ENCODE results near the gene UVRAG.
A peak's percentile ranks its signal among the peaks of the same experiment; 100 is the strongest.
"Not testable (repeated sequence)": the region's sequence is repeated elsewhere in the genome, so short reads cannot be mapped to it uniquely, and the experiment has no call there.

Gene UVRAG

DNA sequence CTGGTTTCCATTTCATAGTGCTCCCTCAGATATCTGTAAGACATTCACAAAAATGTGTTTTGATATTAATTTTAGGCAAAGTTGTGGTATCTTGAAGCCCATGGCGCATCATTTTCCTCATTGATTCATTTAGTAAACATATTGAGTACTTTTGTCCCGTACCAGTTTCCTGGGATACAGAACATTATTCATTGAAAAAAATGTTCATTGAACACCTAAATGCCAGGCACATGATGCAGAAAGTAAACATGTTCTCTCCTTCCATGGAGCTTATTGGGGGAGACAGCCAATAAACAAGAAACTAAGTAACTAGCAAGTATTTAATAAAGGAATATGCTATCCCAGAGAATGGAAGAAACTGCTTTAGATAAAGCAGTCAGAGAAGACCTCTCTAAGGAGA is 195.0 kb downstream of the UVRAG start:
- DNase-seq (ENCODE audit: low read depth, low spot score) = no peak

DNA sequence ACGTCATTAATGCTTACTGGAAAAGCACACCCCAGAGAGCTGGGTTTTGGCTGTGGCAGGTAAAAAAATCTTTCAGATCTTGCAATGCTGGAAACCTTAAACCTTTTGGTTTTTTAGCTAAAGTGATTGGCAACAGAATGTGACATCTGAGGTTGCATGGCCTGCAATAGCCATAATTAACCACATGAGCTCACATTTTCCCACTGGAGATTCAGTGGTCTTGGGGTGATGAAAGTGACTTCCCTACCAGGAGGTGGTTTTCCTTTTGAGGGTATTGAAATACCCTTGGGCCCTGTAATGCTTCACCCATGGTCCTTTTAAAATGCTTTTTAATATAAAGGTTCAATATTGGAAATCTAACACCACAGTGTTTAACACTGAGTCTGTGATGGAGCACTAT is 198.5 kb downstream of the UVRAG start:
- DNase-seq (ENCODE audit: low read depth, low spot score) = no peak

DNA sequence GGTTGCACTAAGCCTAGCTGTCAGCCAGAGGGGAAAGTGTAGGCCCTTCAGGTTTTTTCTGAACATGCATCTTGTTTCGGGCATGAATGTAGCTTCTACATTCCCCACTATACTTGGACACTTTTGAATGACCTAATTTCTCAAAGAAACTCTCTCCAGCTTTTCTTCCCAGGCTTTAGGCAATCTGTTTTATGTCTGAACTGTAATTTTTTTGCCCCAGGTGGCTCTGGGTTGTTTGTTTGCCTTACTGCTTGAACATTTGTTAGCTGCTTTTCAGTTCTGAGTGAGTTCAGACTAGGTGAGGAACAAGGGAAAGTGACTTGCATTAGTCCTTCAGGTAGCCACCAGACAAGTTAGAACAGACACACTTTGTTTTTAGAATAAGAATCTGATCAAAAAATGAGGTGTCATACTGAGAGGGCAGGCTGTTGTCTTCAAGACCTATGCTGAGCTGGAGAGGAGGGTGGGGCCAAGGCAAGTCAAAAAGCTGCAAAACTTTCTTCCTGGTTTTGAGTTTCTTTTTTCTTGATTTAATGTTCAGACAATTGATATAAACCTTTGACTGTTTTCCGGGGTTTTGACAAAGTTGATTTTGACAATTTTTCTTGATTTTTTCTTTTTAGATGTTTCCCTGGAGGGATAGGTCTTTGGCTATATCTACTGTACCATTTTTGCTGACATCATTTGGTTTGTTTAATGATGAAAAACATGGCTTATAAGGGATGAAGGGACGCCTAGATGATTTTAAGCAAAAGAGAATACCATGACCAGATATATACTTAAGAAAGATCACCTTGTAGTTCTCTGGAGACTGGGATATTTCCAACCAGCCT is 208.4 kb downstream of the UVRAG start:
- DNase-seq (ENCODE audit: low read depth, low spot score) = no peak

DNA sequence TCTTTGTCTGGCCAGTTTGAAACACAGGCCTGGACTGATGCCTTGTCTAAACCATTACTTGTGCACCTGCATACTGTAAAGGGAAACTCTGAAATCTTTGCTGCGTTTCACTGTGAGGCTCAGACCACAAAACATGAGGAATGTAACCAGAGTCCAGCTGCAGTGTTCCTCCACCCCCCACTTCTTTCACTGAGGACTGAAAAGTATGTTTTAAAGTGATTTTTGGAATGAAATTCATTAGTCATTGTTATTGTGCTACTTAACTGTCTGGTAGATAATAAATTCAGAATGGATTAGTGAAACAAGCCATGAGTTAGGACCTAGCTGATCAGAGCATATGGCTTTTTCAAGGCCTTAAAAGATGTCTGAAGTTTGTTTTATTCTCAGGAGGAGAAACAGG is 210.1 kb downstream of the UVRAG start:
- DNase-seq (ENCODE audit: low read depth, low spot score) = peak; percentile 92

DNA sequence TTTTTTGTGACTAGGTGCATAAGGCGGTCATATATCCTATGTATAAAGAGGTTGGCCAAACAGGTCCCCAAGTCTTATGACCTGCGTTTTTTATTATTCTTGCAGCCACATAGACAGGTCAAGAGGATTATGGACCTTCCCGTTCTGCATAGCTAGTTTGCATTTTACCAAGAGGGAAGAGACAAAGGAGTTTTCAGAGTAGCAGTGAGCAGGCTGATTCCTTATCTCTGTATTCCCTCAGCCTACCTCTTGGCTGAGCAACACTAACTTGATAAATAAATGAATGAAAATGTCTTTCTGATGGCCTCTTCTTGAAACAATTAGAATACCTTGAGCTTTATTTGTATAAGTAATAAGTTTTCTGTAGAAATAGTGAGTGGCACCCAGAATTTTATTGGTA is 210.8 kb downstream of the UVRAG start:
- no peak for DNase-seq (ENCODE audit: low read depth, low spot score)

DNA sequence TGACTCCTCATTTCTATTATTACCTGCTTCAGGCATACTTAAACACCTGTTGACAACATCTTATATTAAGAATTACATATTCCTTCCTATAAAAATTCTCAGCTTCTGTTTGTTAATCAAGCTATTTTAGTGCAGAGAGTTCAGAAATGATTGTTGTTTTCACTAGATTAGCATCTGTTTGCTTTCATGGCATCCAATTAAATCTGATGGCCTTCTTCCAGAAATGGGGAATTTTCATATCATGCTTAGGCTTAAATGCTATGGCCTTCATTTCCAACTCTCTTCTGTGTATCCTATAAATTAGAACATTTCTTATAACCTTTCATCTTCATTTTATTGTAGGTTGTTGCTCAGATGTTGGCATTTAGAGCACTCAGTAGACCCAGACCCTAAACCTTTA is 211.3 kb downstream of the UVRAG start:
- DNase-seq (ENCODE audit: low read depth, low spot score) = no peak

DNA sequence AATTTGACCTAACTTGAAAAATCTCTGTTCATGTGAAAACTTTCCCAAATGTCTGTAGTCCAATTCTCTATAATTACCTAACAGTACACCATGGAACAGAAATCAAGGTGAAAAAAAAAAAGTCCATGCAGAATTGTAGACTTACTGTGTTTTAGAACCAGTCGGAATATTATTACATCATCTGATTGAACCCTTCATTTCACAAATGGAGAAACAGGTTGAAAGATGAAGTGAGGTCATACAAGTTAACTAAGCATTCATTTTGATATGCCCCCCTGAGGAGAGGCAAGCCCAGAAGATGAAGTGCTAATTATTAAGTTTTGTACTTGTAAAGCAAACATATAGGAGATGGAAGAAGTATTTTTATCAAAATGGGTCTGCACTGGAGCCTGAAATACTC is 211.9 kb downstream of the UVRAG start:
- DNase-seq (ENCODE audit: low read depth, low spot score) = no peak

DNA sequence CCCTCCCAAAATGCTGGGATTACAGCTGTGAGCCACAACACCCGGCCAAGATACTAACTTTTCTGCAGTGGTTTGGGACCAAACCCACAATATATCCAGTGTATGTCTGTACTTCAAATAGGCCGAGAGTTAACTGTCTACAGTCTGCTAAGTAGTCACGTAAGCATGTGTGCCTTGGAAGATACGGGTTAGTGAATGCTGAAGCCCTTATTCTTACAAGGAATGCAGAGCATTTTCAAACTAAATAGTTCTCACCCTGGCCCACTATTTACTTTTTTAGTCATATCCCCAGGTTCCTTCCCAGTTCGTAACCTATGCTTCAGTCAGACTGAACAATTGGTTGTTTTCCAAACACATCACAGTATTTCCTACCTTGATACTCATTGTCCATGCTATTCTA is 215.3 kb downstream of the UVRAG start:
- peak; percentile 78 for DNase-seq (ENCODE audit: low read depth, low spot score)

DNA sequence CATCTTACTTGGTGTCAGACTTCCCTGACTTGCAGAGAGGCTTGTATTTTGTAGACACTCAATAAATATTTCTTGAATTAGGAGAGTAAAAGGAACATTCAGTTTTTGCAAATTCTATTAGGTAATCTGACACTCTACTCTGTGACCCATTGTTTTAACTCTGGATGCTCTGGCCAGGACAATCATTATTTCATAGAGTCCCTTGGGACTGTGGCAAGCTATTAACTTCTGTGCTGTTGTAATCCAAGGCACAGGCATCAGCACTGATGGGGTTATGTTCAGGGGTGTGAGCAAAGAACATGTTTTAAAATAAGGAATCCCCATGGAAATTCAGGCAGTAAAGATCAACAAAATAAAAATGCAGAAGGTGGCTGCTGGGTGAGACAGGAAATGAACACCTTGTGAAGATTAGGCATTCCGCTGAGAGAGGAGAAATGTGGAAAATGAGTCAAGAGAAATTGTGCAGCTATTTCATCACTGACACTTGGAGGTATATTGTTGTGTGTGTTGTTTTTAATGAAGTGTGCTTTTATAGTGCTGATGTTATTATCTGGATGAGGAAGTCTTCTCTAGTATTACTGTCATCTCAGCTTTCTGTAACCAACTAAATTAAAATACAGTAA is 216.1 kb downstream of the UVRAG start:
- peak; percentile 9 for DNase-seq (ENCODE audit: low read depth, low spot score)

DNA sequence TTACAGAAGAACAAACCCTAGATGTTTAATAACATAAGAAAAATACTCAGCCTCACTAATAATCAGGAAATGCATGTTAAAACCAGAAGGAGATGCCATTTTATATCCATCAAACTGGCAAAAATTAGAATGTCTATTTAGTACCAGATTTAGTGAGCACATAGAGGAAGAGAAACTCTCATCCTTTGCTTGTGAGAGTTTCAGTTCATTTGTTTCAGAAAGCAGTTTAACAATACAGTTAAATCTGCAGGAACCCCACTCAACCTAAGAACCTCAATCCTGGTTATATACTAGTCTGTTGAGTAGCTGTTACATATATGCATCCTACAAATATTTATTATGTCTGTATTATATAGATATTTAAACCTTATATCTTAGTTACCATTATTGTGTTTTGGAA is 218.7 kb downstream of the UVRAG start:
- no peak for DNase-seq (ENCODE audit: low read depth, low spot score)

DNA sequence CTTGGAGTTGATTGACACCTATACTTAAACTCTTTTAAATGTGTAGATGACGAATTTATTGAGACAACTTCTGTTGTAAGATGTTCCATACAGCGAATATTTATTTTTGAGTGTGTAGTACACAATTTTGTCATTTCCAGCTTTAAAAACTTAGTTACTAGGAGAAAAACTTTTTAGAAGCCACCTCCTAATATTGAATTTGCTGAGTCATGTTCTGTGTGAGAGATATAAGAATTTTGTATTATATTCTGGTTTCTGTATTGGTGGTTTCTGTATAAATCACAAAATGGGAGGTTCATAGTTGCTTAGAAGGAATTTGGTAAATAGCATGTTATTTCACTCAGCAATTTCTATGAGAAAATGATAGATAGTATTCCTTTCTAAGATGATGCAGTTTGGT is 220.0 kb downstream of the UVRAG start:
- no peak for DNase-seq (ENCODE audit: low read depth, low spot score)

DNA sequence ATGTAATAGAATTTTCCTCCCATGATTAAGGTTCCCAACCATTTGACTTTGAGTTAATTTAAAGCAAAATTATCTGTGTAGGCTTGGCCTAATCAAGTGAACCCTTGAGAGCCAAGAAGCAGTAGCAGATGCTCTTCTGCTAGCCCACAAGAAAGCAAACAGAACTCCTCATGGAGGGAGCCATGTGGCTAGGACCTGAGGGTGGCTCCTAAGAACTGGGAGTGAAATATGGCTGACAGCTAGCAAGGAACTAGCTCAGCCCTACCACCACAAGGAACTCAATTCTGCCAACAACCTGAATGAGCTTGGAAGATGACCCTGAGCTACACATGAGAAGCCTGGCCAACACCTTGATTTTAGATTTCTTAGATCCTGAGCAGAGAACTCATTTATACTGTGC is 223.6 kb downstream of the UVRAG start:
- DNase-seq (ENCODE audit: low read depth, low spot score) = no peak

DNA sequence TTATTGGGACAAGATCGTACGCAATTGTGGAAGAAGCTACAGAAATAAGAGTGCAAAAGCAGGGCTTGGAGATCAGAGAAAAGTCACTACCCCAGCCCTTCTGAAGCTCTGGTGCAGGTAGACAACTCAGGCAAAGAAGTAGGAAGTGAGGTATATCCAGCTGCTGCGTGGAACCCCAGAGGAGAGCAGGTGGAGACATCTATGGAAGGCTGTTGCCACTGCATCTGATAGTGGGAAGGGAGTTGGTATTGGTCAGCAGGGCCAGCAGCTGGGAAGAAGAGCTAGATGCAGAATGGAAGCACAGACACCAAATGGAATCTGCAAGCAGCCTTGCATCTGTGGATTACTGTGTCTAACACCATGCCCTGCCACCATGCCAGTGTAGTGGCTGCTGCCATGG is 226.2 kb downstream of the UVRAG start:
- no peak for DNase-seq (ENCODE audit: low read depth, low spot score)

DNA sequence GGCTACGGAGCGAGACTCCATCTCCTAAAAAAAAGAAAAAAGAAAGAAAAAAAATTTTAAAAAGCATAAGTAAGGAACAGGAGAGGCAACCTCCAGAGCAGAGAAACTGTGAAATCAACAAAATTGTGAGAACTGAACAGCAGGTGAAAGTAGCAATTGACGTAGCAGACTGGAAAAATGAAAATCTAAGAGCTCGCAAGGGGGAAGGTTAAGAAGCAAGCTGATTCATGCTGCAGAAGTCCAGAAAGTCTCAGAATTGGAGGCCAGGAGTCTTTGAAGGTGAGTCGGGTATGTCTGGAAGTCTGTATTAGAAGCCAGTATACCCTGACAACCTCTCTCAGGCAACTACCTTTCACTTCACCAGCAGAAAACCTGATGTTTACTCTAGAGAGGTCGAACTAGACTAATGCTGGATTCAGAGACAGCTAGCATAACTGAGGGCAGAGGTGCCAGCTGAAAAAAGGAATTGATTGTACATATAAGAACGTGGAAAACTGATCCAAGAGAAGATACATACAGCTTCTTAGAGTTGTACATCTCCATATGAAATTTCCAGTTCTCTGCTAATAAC is 229.8 kb downstream of the UVRAG start:
- DNase-seq (ENCODE audit: low read depth, low spot score) = no peak

DNA sequence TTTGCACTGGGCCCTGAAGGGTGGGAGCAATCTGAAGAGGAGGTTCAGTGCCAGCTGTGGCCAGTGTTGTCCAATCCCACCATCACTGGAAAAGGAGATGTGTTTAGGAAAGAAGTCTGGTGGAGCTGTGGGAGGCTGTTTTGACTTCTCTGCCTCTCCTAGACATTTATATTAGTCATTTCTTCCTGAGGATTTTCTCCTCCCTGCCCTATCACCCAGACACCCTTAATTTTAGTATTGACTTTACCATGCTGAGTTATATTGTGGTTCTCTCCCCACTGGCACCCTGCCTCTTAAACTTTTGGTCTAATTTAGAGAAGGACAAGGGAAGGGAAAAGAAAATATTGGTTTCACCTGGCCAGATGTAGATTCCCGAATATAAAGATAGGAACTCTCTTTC is 232.2 kb downstream of the UVRAG start:
- no peak for DNase-seq (ENCODE audit: low read depth, low spot score)

DNA sequence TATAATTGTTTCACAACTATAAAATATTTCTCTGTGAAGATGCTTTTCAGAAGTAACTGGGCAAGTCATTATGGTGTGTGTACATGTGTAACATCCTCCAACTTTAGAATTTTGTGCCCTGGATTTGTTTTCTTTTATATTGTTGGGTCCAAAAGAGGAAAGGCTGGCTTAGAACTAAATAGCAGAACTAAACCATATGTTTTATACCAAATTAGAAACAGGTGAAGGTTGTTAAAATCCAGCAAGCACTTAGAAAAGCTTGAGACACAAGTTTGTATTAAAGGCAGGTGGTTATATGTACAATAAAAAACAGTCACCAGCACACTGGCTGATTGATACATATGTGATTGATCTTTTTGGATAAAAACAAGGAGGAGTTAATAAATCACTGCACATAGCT is 232.8 kb downstream of the UVRAG start:
- DNase-seq (ENCODE audit: low read depth, low spot score) = no peak

DNA sequence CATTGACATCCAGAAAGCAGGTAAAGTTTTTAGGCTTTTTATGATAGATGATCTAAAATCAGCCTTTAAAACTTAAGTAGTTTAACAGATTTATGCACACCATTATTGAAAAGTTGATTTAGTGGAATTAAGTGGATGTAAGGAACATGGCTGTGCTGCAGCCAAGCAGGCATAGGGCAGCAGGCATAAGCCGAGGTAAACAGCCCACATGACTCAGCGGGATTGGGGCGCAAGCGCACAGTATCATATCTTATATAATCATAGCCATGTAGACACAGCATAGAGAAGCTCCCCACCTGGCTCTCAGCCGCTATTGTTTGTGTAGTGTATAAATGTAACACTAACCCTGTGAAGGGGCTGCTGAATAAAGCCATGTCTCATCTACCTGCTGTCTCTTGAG is 233.8 kb downstream of the UVRAG start:
- peak; percentile 12 for DNase-seq (ENCODE audit: low read depth, low spot score)

DNA sequence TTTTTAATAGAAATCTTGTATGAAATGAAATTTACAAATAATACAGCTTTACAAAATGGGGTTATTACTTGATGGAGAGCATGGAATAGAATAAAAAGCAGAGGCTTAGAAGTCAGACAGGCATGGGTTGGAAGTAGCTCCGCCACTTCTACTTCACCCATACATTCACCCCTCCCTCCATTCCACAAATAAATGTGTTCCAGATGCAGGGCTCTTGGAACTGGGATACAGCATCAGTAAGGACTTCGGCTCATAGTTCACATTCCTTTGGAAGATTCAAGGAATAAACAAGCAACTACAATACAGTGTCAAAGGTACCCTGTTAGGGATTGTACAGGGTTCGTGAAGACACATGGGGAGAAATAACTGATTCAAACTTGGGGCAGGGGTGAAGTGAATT is 234.5 kb downstream of the UVRAG start:
- DNase-seq (ENCODE audit: low read depth, low spot score) = no peak

DNA sequence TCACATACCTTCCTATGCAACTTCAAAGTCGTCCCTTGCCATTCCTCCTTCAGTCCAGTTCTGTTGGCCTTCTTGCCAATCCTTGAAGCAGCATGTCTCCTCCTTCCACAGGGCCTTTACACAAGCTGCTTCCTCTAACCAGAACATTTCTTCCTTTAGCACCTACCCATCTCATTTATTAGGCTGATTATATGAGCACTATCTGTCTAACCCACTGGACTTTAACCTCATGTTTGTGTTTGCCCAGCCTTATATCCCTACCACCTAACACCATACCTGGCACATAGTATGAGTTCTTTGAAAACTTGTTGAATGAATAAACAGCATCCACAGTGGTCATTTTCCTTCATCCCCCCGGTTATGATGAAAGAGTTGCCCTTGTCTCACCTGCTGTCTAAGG is 236.9 kb downstream of the UVRAG start:
- no peak for DNase-seq (ENCODE audit: low read depth, low spot score)

DNA sequence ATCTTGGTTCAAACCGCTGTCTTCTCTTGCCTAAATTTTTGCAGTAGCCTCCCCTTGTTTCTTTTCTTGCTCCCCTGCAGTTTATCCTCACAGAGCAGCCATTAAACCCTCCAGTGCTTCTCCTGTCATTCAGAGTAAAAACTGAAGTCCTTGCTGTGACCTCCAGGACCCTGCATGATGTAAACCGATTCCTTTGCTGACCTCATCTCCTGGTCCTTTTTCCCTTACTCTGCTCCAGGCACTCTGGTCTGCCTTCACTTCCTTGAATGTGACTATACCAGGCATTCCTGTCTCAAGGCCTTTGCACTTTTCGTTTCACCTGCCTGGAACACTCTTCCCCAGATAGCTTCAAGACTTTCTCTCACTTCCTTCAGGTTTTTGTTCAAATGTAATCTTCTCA is 239.3 kb downstream of the UVRAG start:
- no peak for DNase-seq (ENCODE audit: low read depth, low spot score)

DNA sequence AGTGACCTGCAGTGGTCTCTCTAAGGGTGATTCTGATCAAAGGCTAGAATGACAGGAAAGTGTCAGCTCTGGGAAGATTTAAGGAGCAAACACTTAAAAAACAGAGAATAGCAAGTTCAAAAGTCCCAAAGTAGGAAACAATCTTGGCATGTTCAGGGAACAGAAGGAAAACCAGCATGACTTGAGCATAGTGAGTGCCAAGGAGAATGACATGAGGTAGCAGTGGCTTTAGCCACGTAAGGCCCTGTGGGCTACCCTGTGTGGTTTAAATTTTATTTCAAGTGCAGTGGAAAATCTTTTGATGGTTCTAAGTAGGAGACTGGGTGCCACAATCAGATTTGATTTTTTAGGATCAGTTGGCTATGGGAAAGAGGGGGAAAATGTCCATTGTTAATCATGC is 241.9 kb downstream of the UVRAG start:
- no peak for DNase-seq (ENCODE audit: low read depth, low spot score)

DNA sequence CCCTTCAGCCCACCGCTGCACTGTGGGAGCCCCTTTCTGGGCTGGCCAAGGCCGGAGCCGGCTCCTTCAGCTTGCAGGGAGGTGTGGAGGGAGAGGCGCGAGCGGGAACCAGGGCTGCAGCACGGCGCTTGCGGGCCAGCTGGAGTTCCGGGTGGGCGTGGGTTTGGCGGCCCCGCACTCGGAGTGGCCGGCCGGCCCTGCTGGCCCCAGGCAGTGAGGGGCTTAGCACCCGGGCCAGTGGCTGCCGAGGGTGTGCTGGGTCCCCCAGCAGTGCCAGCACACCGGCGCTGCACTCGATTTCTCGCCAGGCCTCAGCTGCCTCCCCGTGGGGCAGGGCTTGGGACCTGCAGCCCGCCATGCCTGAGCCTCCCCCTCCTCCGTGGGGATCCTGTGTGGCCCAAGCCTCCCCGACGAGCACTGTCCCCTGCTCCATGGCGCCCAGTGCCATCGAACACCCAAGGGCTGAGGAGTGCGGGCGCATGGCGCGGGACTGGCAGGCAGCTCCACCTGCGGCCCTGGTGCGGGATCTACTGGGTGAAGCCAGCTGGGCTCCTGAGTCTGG is 245.5 kb downstream of the UVRAG start:
- DNase-seq (ENCODE audit: low read depth, low spot score) = not testable (repeated sequence)

DNA sequence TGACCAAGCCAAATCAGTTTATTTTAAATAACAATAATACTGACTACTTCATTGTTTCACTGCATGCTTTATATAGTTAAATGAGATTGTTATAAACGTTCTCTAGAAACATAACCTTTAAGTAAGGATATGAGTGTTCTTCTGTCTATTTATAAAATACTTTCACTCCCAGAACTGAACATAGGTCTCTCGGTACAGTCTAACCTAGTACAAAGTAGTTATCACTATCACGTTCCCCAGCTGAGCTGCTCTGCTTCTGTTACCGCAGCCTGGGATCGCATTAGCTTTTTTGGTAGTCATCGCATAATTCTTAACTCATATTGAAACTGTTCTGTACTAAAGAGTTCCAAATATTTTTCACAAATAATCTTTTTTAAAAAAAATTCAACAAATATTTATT is 247.7 kb downstream of the UVRAG start:
- no peak for DNase-seq (ENCODE audit: low read depth, low spot score)

Data from astrocyte of the hippocampus (primary cell).